ENCODE results near the gene RBM38.

Gene RBM38

DNA sequence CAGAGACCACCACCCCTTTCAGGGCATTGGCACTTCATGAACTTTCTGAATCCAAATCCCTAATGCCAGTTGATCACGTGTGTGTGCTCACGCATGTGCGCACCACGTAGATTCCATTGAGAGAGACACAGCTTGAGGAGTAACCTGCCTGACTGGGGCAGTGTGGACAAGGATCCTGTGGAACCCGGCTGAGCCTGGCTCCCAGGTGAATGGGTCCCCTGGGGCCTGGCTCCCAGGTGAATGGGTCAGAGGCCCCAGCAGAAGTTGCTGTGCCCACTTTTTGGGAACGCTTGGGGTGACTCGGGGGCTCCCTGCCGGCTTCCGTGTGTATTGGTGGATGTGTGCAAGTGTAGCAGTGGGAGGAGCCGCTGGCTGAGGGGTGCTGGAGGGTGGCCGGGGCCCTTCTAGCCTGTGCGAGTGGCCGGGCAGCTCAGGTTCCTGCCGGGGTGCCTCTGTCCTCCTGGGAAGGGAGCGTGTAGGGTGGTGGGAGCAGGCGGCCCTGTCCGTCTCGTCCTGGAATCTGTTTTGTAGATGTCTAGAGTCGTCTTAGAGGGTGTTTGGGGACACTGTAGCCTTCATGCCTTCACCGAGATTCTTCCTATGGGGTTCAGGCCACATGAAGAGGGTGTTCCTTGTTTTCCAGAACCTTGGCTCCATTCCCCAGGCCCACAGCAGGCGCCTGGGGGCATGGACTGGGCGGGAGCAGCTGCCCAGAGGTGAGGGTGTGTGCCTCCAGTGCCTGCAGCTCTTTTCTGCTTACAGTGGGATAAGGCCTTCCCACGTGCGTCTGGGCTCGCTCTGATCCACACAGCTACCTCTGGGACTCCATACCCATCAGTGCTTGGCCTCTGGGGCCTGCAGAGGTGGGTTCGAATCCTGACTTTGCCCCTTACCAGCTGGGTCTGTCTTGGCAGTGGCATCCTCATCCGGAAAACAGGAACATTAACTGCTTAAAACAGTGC lies 3.2 kb downstream of the RBM38 start:
- H3K9ac ChIP-seq = no peak overlapping the region
- H2AFZ ChIP-seq = no peak overlapping the region
- no peaks in the 10 kb centered on the region for H3K27me3 ChIP-seq (ENCODE audit: control insufficient read depth, insufficient read depth, low read length)
- no peak overlapping the region for H3K4me2 ChIP-seq (ENCODE audit: low read length)
- H3K36me3 ChIP-seq (ENCODE audit: control insufficient read depth, insufficient read depth, low read length) = no peaks in the 10 kb centered on the region
- no peak overlapping the region for H3K27ac ChIP-seq
- no peaks in the 10 kb centered on the region for H3K4me1 ChIP-seq
- no peaks in the 10 kb centered on the region for H3K9me3 ChIP-seq (ENCODE audit: control insufficient read depth, low read length)
- H3K79me2 ChIP-seq = no peaks in the 10 kb centered on the region
- no peak overlapping the region for H3K4me3 ChIP-seq (ENCODE audit: low read depth, low read length)
- TF ChIP-seq, protein P1, sequence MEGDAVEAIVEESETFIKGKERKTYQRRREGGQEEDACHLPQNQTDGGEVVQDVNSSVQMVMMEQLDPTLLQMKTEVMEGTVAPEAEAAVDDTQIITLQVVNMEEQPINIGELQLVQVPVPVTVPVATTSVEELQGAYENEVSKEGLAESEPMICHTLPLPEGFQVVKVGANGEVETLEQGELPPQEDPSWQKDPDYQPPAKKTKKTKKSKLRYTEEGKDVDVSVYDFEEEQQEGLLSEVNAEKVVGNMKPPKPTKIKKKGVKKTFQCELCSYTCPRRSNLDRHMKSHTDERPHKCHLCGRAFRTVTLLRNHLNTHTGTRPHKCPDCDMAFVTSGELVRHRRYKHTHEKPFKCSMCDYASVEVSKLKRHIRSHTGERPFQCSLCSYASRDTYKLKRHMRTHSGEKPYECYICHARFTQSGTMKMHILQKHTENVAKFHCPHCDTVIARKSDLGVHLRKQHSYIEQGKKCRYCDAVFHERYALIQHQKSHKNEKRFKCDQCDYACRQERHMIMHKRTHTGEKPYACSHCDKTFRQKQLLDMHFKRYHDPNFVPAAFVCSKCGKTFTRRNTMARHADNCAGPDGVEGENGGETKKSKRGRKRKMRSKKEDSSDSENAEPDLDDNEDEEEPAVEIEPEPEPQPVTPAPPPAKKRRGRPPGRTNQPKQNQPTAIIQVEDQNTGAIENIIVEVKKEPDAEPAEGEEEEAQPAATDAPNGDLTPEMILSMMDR (IDR thresholded peaks at IDR 0.05) = no peak

DNA sequence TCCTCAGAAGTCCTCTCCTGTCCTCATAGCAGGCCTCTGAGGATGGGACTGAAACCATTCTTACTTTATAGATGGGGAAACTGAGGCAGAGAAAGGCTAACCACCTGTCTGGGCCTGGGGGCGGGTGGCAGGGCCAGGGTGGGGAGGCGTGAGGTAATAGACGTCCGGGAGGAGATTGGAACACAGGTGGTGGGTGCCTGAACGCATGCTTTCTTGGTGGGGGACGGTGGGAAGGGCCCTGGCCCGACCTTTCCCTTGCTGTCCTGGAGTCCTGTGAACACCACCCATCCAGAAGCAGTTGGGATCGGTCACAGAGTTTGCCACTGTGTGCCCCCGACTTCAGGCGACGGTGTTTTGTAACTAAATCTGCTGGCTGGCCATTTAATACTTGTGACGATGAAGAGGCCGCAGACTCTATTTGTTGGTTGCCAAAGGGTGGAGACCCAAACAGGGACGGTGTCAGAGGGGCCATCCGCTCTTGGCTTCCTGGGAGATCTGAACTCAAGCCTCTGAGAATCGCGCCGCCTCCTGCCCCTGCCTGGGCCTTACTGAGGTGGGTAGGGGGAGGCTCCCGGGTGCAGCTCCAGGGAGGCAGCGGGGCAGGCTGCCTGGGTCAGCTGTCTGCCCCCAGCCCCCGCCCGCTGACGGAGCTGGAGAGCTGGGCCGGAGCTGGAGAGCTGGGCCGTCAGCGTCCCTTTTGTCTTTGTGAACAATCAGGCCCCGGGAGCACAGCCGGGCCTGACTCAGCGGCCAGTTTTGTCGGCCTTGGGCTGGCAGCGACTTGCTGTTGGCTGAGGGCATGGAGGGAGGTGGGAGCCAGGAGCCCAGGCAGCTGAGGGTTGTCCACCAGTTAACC lies 4.1 kb downstream of the RBM38 start:
- Histone ChIP-seq H2AFZ (no peak overlapping the region), H3K4me3 (ENCODE audit: low read depth, low read length) (no peak overlapping the region), H3K4me2 (ENCODE audit: low read length) (no peak overlapping the region), H3K79me2 (no peaks in the 10 kb centered on the region), H3K27ac (no peak overlapping the region), H3K9ac (no peak overlapping the region), H3K4me1 (no peaks in the 10 kb centered on the region), H3K9me3 (ENCODE audit: control insufficient read depth, low read length) (no peaks in the 10 kb centered on the region), H3K36me3 (ENCODE audit: control insufficient read depth, insufficient read depth, low read length) (no peaks in the 10 kb centered on the region), H3K27me3 (ENCODE audit: control insufficient read depth, insufficient read depth, low read length) (no peaks in the 10 kb centered on the region)
- TF ChIP-seq, protein P1 (IDR thresholded peaks at IDR 0.05) = no peak

DNA sequence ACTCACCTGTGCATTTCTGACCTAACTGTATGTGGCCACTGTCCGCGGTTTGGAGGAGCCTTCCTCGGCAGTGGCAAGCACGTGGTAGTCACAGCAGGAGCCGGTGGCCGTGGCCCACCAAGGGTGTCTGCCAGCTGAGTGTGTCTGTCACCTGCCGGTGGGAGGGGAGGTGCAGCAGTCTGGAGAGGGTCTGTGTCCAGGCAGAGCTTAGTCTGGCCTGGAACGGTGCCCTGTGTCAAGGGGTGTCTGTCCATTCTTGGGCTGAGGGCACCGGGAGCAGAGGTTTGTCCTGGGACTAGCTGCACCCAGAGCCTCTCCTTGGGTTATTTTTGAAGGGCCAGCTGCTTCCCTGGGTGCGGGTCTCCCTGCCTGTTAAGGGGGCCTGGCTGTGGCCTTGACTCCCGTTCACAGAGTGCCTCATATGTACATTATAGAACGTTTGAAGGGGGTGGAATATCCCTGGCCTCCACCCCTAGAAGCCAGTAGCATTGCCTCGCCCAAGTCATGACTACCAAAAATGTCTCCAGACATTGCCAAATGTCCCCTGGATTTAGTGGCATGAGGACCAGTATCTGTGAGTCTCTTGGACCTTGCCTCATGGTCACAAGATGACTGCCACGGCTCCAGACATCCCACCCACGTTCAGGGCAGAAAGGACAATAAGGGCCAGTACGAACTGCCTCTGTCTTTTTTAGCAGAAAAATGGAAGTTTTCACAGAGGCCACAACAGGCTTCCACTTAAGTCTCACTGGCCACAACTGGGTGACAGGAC lies 5.2 kb downstream of the RBM38 start:
- Histone ChIP-seq H3K27ac (no peak overlapping the region), H3K9me3 (ENCODE audit: control insufficient read depth, low read length) (no peaks in the 10 kb centered on the region), H3K79me2 (no peaks in the 10 kb centered on the region), H3K4me1 (no peaks in the 10 kb centered on the region), H3K9ac (no peak overlapping the region), H3K36me3 (ENCODE audit: control insufficient read depth, insufficient read depth, low read length) (no peaks in the 10 kb centered on the region), H3K4me2 (ENCODE audit: low read length) (no peak overlapping the region), H3K4me3 (ENCODE audit: low read depth, low read length) (no peak overlapping the region), H3K27me3 (ENCODE audit: control insufficient read depth, insufficient read depth, low read length) (no peaks in the 10 kb centered on the region), H2AFZ (no peak overlapping the region)
- TF ChIP-seq, protein P1 (IDR thresholded peaks at IDR 0.05) = no peak

DNA sequence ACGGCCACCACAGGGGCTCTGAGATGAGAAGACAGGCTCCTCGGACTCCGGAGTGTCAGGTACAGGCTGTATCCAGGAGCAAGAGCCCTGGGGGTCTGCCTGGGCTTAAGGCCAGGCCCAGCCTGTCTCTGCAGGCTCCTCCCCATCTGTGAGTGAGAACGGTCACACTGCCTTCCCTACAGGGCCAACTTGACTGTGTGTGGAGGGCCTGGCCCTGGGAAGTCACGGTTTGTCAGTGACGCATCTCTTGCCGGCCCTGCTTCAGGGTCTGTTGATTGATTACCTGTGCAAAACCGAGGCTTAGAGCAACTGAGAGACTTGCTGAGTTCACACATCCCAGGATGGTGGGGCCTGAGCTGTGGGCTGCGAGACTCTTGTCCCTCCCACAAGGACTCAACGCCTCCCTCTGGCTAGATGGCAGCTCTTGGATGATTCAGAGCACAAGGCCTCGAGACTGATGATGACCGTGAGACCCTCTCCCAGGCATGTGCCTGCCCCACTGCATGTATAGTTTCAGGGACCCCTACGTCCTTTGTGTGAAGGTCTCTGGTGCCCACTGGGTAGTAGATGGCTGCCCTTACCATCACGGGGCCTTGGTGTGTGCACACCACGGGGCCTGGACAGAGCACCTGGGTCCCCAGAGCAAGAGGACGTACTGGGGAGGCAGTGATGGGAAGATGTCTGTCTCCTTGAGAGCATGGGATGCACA lies 5.9 kb downstream of the RBM38 start:
- H2AFZ ChIP-seq = no peak overlapping the region
- H3K27me3 ChIP-seq (ENCODE audit: control insufficient read depth, insufficient read depth, low read length) = no peaks in the 10 kb centered on the region
- TF ChIP-seq, protein P1 (IDR thresholded peaks at IDR 0.05) = no peak
- no peaks in the 10 kb centered on the region for H3K4me1 ChIP-seq
- no peak overlapping the region for H3K27ac ChIP-seq
- H3K9me3 ChIP-seq (ENCODE audit: control insufficient read depth, low read length) = no peaks in the 10 kb centered on the region
- no peak overlapping the region for H3K4me2 ChIP-seq (ENCODE audit: low read length)
- H3K36me3 ChIP-seq (ENCODE audit: control insufficient read depth, insufficient read depth, low read length) = no peaks in the 10 kb centered on the region
- H3K4me3 ChIP-seq (ENCODE audit: low read depth, low read length) = no peak overlapping the region
- H3K79me2 ChIP-seq = no peaks in the 10 kb centered on the region
- no peak overlapping the region for H3K9ac ChIP-seq

All from parathyroid adenoma (tissue), 2 donors.